ENCODE results near the gene CEP95. TPM values are rescaled to one million over a fixed set of nuclear protein-coding genes. Genes with fewer than 3 reads are reported as not detected.
"Not testable (repeated sequence)": the region's sequence is repeated elsewhere in the genome, so short reads cannot be mapped to it uniquely, and the experiment has no call there.

The CEP95 gene
- total RNA-seq, 1 donor from 2014 or later = 40.3 TPM

GRCh38 chr17:64491034-64491860, 15.5 kb upstream of the CEP95 start:
- peaks cover 46% of the 10 kb centered on the region for H3K36me3 ChIP-seq
- intact Hi-C loops (cut with DNase I) = loop anchor here (10.0 kb wide), 1 partner anchor 66 kb away; no protein-coding TSS in a partner anchor
- peak; percentile 86 for ATAC-seq
- H3K27ac ChIP-seq = no peak overlapping the region
- H3K27me3 ChIP-seq = no peaks in the 10 kb centered on the region
- no peak overlapping the region for H3K4me3 ChIP-seq
- DNase-seq = no peak
- H3K9me3 ChIP-seq = no peaks in the 10 kb centered on the region
- H3K4me1 ChIP-seq = peaks cover 17% of the 10 kb centered on the region
- peak; percentile 63 for TF ChIP-seq CTCF (IDR thresholded peaks at IDR 0.05)

GRCh38 chr17:64491994-64492393, 14.8 kb upstream of the CEP95 start:
- intact Hi-C loops (cut with DNase I) = loop anchor here (10.0 kb wide), 1 partner anchor 67 kb away; no protein-coding TSS in a partner anchor
- no peak for DNase-seq
- ATAC-seq = no peak
- H3K9me3 ChIP-seq = no peaks in the 10 kb centered on the region
- H3K36me3 ChIP-seq = peaks cover 46% of the 10 kb centered on the region
- peaks cover 17% of the 10 kb centered on the region for H3K4me1 ChIP-seq
- H3K4me3 ChIP-seq = no peak overlapping the region
- TF ChIP-seq CTCF (IDR thresholded peaks at IDR 0.05) = no peak
- no peaks in the 10 kb centered on the region for H3K27me3 ChIP-seq
- H3K27ac ChIP-seq = no peak overlapping the region

GRCh38 chr17:64492481-64493109, 14.2 kb upstream of the CEP95 start:
- intact Hi-C loops (cut with DNase I) = loop anchor here (10.0 kb wide), 1 partner anchor 68 kb away; no protein-coding TSS in a partner anchor
- Histone ChIP-seq H3K9me3 (no peaks in the 10 kb centered on the region), H3K27me3 (no peaks in the 10 kb centered on the region), H3K4me3 (no peak overlapping the region), H3K4me1 (peaks cover 22% of the 10 kb centered on the region), H3K27ac (no peak overlapping the region), H3K36me3 (peaks cover 48% of the 10 kb centered on the region)
- no peak for ATAC-seq
- DNase-seq = no peak
- TF ChIP-seq CTCF (IDR thresholded peaks at IDR 0.05) = peak; percentile 61

GRCh38 chr17:64494121-64494520, 12.7 kb upstream of the CEP95 start:
- intact Hi-C loops (cut with DNase I) = loop anchor here (10.0 kb wide), 1 partner anchor 69 kb away; no protein-coding TSS in a partner anchor
- H3K27me3 ChIP-seq = no peaks in the 10 kb centered on the region

GRCh38 chr17:64495300-64495699, 11.5 kb upstream of the CEP95 start:
- H3K4me3 ChIP-seq, ATAC-seq, H3K9me3 ChIP-seq, H3K27ac ChIP-seq, DNase-seq, H3K27me3 ChIP-seq: not testable (repeated sequence)
- Histone ChIP-seq H3K36me3 (peaks cover 54% of the 10 kb centered on the region), H3K4me1 (peaks cover 34% of the 10 kb centered on the region)
- intact Hi-C loops (cut with DNase I) = loop anchor here (10.0 kb wide), 1 partner anchor 70 kb away; no protein-coding TSS in a partner anchor

More at GRCh38 chr17:64494121-64494520, 12.7 kb upstream of the CEP95 start:
- H3K27ac ChIP-seq = no peak overlapping the region
- H3K9me3 ChIP-seq = no peaks in the 10 kb centered on the region
- no peak overlapping the region for H3K4me3 ChIP-seq
- ATAC-seq (no peak), DNase-seq (no peak)
- TF ChIP-seq CTCF (IDR thresholded peaks at IDR 0.05) = no peak
- peaks cover 52% of the 10 kb centered on the region for H3K36me3 ChIP-seq
- H3K4me1 ChIP-seq = peaks cover 22% of the 10 kb centered on the region

- no peak for TF ChIP-seq CTCF (IDR thresholded peaks at IDR 0.05)
- H3K4me3 ChIP-seq = peak overlapping the region; percentile 80
- intact Hi-C loops (cut with DNase I) = loop anchor here (10.0 kb wide), 1 partner anchor 72 kb away; no protein-coding TSS in a partner anchor
- ATAC-seq = no peak
- H3K36me3 ChIP-seq = peaks cover 56% of the 10 kb centered on the region
- DNase-seq = no peak
- H3K9me3 ChIP-seq = no peaks in the 10 kb centered on the region
- peaks cover 42% of the 10 kb centered on the region for H3K4me1 ChIP-seq
- H3K27me3 ChIP-seq = no peaks in the 10 kb centered on the region
- peak overlapping the region; percentile 76 for H3K27ac ChIP-seq
Measured at GRCh38 chr17:64496348-64496785, 10.4 kb upstream of the CEP95 start.

All from upper lobe of right lung (tissue), 1 donor.